NT2/D1 (cell line): Measurements from ENCODE around the gene DNMT3B.

Source experiments
- YY1 ChIP-seq: IDR thresholded peaks from 2 replicates; pipeline ENCODE4 v1.6.1; 2011; ENCODE audit not compliant: insufficient read length, insufficient read depth
- ZNF274 ChIP-seq: IDR thresholded peaks from 2 replicates; pipeline ENCODE4 v1.6.1; 2011; ENCODE audit warnings: mild to moderate bottlenecking, low read depth, low read length

DNA sequence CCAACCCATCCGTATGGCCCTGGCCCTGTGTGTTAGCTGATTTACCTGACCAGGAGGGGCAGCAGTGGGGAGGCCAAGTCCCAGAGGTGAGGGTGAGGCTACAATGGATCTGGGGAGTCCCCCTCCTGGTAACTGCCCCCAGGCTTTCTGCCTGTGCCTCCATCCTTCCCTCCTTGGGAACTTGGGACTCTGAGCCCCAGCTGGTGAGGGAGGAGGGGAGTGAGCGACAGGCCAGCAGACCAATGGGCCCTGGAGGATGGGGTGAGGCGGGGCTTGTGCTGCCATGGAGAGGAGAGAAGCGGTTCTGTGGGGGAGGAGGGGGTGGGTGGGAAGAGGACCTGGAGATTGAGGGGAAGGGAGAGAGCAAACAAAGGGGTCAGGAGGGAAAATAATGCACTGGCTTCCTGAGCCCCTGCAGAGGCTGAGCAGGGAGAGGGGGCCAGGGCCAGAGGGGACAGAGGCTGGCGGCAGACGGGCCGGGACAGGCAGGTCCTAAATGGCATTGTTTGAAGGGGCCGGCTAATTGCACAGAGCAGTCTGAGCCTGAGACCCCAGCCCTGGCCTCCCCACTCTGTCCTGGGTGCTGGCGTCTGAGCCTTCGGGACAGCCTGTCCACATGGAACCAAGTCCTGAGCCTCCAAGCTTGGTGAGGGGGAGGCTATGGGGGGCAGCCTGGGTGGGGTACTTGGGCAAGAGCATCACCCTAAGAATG is 17.5 kb downstream of the DNMT3B start:
- no peak for TF ChIP-seq ZNF274
- TF ChIP-seq YY1 = no peak
